A549 (cell line): ENCODE data around the gene SLC26A8.
"Not testable (repeated sequence)": the region's sequence is repeated elsewhere in the genome, so short reads cannot be mapped to it uniquely, and the experiment has no call there.

Experiments
- CTCF ChIP-seq: fragments of >200 bp; sonication (Bioruptor Twin); formaldehyde crosslinking; IDR thresholded peaks from 3 replicates; pipeline ENCODE4 v1.5.1; 2016
- TF ChIP-seq, protein P1 (sequence below): IDR thresholded peaks from 2 replicates; pipeline ENCODE4 v1.6.1; 2012

DNA sequence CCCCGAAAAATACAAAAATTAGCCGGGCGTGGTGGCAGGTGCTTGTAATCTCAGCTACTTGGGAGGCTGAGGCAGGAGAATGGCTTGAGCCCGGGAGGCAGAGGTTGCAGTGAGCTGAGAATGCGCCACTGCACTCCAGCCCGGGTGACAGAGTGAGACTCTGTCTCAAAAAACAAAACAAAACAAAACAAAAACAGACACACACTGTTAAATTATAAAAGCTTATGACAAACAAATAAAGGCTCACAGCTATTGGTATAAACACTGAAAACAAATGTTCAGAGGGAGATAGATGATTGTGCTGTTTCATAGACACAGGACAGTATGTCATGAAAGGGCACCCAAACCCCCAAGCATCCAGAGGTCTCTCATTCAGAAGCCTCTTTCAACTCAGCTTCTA, 107.5 kb downstream of the SLC26A8 start:
- TF ChIP-seq, protein P1, sequence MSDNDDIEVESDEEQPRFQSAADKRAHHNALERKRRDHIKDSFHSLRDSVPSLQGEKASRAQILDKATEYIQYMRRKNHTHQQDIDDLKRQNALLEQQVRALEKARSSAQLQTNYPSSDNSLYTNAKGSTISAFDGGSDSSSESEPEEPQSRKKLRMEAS: not testable (repeated sequence)
- not testable (repeated sequence) for TF ChIP-seq CTCF
